HCT116 (cell line): ENCODE results near the gene TRIM67. TPM values are rescaled to one million over a fixed set of nuclear protein-coding genes. Genes with fewer than 3 reads are reported as not detected.

Experiments
- ATAC-seq: fragments of 200-7000 bp; cut with Tn5 transposase; 2 replicates; pipeline ENCODE4 v1.9.1; 2020; ENCODE audit warnings: mild to moderate bottlenecking, moderate library complexity
- BruUV-seq: library from RNA; stranded (reverse); fragments of 400-500 nt; replicated peaks from 2 replicates; lab custom pipeline; 2021; lab: Mats Ljungman, UMichigan
- CTCF ChIA-PET: fragments of 300-600 bp; sonication (Branson Sonifier 250); formaldehyde crosslinking; loops from one replicate; lab custom pipeline; 2021; ENCODE audit warnings: antibody characterized with exemption; lab: Charles Lee
- POLR2A ChIA-PET: fragments of 300-600, 350-600 bp; sonication (Branson Sonifier 250); formaldehyde crosslinking; loops from one replicate; lab custom pipeline; 2021; ENCODE audit warnings: antibody characterized with exemption; lab: Charles Lee
- RAD21 ChIA-PET, 2 experiments: fragments of 300-600 bp; sonication (Branson Sonifier 250); formaldehyde crosslinking; loops; one replicate each; lab custom pipeline; 2023; ENCODE audit warnings: low total read pairs in 2 of 2; ENCODE audit not compliant: uncharacterized antibody in 2 of 2, unreplicated experiment in 2 of 2, low non-redundant PET in 1 of 2; lab: Charles Lee
- DNase-seq: peaks from one replicate; pipeline ENCODE4 v3.0.0-alpha.2; 2010; ENCODE audit warnings: low read depth, low spot score
- H2AFZ ChIP-seq: fragments of 200-600 bp; shearing (Covaris generic), sonication (generic); 2 replicates; pipeline ENCODE4 v1.6.1; 2017; ENCODE audit warnings: low read depth, mixed run types, mixed read lengths, antibody characterized with exemption, low read length; ENCODE audit not compliant: poor library complexity, severe bottlenecking
- H3K27ac ChIP-seq: 2 replicates; pipeline ENCODE4 v1.5.1; 2012; ENCODE audit warnings: low read depth, low read length
- H3K27me3 ChIP-seq: fragments of 200-600 bp; sonication (generic); 2 replicates; pipeline ENCODE4 v1.6.1; 2016; ENCODE audit warnings: mixed run types, low read length, mixed read lengths; ENCODE audit not compliant: insufficient read depth
- H3K36me3 ChIP-seq, 2 experiments: fragments of 200-500 bp in 1 of 2; fragments of 200-600 bp in 1 of 2; sonication (Bioruptor generic) in 1 of 2; sonication (generic) in 1 of 2; 2 replicates each; pipeline versions ENCODE4 v1.5.1 to v1.6.1; 2014 to 2016; ENCODE audit warnings: low read length in 2 of 2, inconsistent platforms in 1 of 2, mixed read lengths in 1 of 2, mixed run types in 1 of 2; ENCODE audit not compliant: insufficient read depth in 2 of 2, control insufficient read depth in 1 of 2
- H3K4me1 ChIP-seq, 2 experiments: fragments of 200-600 bp in 1 of 2; sonication (generic) in 1 of 2; 2 replicates each; pipeline versions ENCODE4 v1.5.1 to v1.6.1; 2012 to 2017; ENCODE audit warnings: low read length in 2 of 2, inconsistent platforms in 1 of 2, mild to moderate bottlenecking in 1 of 2, mixed read lengths in 1 of 2, mixed run types in 1 of 2, moderate library complexity in 1 of 2; ENCODE audit not compliant: insufficient read depth in 2 of 2, control insufficient read depth in 1 of 2
- H3K4me2 ChIP-seq: fragments of 200-600 bp; sonication (generic); 2 replicates; pipeline ENCODE4 v1.6.1; 2017; ENCODE audit warnings: mixed run types, low read length, mixed read lengths
- H3K4me3 ChIP-seq, 2 experiments: fragments of 200-600 bp in 1 of 2; sonication (generic) in 1 of 2; replicated peaks in 1 of 2; 2 replicates each; pipeline ENCODE4 v1.5.1; 2011 to 2016; ENCODE audit warnings: low read length in 2 of 2, control low read depth in 1 of 2, low read depth in 1 of 2, mild to moderate bottlenecking in 1 of 2, mixed read lengths in 1 of 2, mixed run types in 1 of 2
- H3K79me2 ChIP-seq: fragments of 200-600 bp; sonication (generic); 2 replicates; pipeline ENCODE4 v1.6.1; 2017; ENCODE audit warnings: mild to moderate bottlenecking, mixed run types, low read length, moderate library complexity, mixed read lengths; ENCODE audit not compliant: insufficient read depth
- H3K9ac ChIP-seq: fragments of 200-600 bp; sonication (generic); 2 replicates; pipeline ENCODE4 v1.6.1; 2016; ENCODE audit warnings: low read length, mixed read lengths
- H3K9me2 ChIP-seq: fragments of 200-600 bp; sonication (generic), shearing (Covaris generic); 2 replicates; pipeline ENCODE4 v1.6.1; 2017; ENCODE audit warnings: mixed run types, mild to moderate bottlenecking, moderate library complexity; ENCODE audit not compliant: insufficient read depth
- H3K9me3 ChIP-seq, 2 experiments: fragments of 200-500 bp in 1 of 2; fragments of 200-600 bp in 1 of 2; sonication (Bioruptor generic) in 1 of 2; sonication (generic) in 1 of 2; 2 replicates each; pipeline ENCODE4 v1.6.1; 2014 to 2017; ENCODE audit warnings: low read length in 2 of 2, mixed read lengths in 2 of 2, inconsistent platforms in 1 of 2, low read depth in 1 of 2, mild to moderate bottlenecking in 1 of 2, mixed run types in 1 of 2, moderate library complexity in 1 of 2; ENCODE audit not compliant: control insufficient read depth in 1 of 2, insufficient read depth in 1 of 2
- H4K20me1 ChIP-seq: fragments of 200-600 bp; sonication (generic), shearing (Covaris generic); 2 replicates; pipeline ENCODE4 v1.6.1; 2017; ENCODE audit warnings: mixed run types, mild to moderate bottlenecking, moderate library complexity; ENCODE audit not compliant: insufficient read depth
- ATF3 ChIP-seq: IDR thresholded peaks from 2 replicates; pipeline ENCODE4 v1.6.1; 2012
- CBX3 ChIP-seq: IDR thresholded peaks from 2 replicates; pipeline ENCODE4 v1.6.1; 2012; ENCODE audit warnings: low read depth
- CEBPB ChIP-seq: IDR thresholded peaks from 2 replicates; pipeline ENCODE4 v1.6.1; 2012; ENCODE audit warnings: low read depth
- CTCF ChIP-seq, 3 experiments: fragments of 200-600 bp in 1 of 3; sonication (generic) in 1 of 3; IDR thresholded peaks in 2 of 3; conservative IDR thresholded peaks in 1 of 3; 2 replicates each; pipeline ENCODE4 v1.5.1; 2012 to 2017; ENCODE audit warnings: low read depth in 2 of 3, low read length in 2 of 3, antibody characterized with exemption in 1 of 3, borderline replicate concordance in 1 of 3, control low read depth in 1 of 3, mild to moderate bottlenecking in 1 of 3, mixed read lengths in 1 of 3, mixed run types in 1 of 3, moderate library complexity in 1 of 3; ENCODE audit not compliant: insufficient read depth in 1 of 3
- EGR1 ChIP-seq: IDR thresholded peaks from 2 replicates; pipeline ENCODE4 v1.6.1; 2012; ENCODE audit warnings: low read depth
- ELF1 ChIP-seq: IDR thresholded peaks from 2 replicates; pipeline ENCODE4 v1.6.1; 2012; ENCODE audit warnings: low read depth, borderline replicate concordance
- EZH2 ChIP-seq: fragments of 200-600 bp; sonication (generic); IDR thresholded peaks from 2 replicates; pipeline ENCODE4 v1.6.1; 2017; ENCODE audit warnings: antibody characterized with exemption, mixed run types
- EZH2phosphoT487 ChIP-seq: fragments of 200-600 bp; IDR thresholded peaks from 2 replicates; pipeline ENCODE4 v1.6.1; 2018; ENCODE audit warnings: antibody characterized with exemption, borderline replicate concordance
- MAX ChIP-seq: IDR thresholded peaks from 2 replicates; pipeline ENCODE4 v1.6.1; 2012
- POLR2A ChIP-seq: IDR thresholded peaks from 2 replicates; pipeline ENCODE4 v1.7.0; 2011; ENCODE audit warnings: borderline replicate concordance; ENCODE audit not compliant: insufficient read depth, insufficient read length; ENCODE audit errors: extremely low read depth
- POLR2AphosphoS5 ChIP-seq: IDR thresholded peaks from 2 replicates; pipeline ENCODE4 v1.6.1; 2011; ENCODE audit warnings: mild to moderate bottlenecking, low read depth, low read length, moderate library complexity
- RAD21 ChIP-seq: IDR thresholded peaks from 2 replicates; pipeline ENCODE4 v1.6.1; 2012; ENCODE audit warnings: low read depth, mild to moderate bottlenecking
- SIN3A ChIP-seq: IDR thresholded peaks from 2 replicates; pipeline ENCODE4 v1.6.1; 2012; ENCODE audit warnings: low read depth
- SRF ChIP-seq: IDR thresholded peaks from 2 replicates; pipeline ENCODE4 v1.6.1; 2012; ENCODE audit warnings: low read depth
- TCF7L2 ChIP-seq: IDR thresholded peaks from 2 replicates; pipeline ENCODE4 v1.7.0; 2011; ENCODE audit warnings: borderline replicate concordance, inconsistent platforms; ENCODE audit not compliant: insufficient read depth, insufficient read length; ENCODE audit errors: extremely low read depth
- YY1 ChIP-seq: IDR thresholded peaks from 2 replicates; pipeline ENCODE4 v1.6.1; 2011; ENCODE audit warnings: low read length, low read depth, moderate library complexity, mild to moderate bottlenecking; ENCODE audit not compliant: insufficient replicate concordance; ENCODE audit errors: extremely low read depth
- ZFX ChIP-seq: fragments of 450-650 bp; IDR thresholded peaks from 2 replicates; pipeline ENCODE4 v1.6.1; 2017
- ZNF274 ChIP-seq: fragments of 200-500 bp; sonication (Bioruptor generic); IDR thresholded peaks from 2 replicates; pipeline ENCODE4 v1.6.1; 2014; ENCODE audit warnings: mild to moderate bottlenecking, low read depth, low read length, inconsistent platforms
- intact Hi-C: fragments of 100-400 bp; cut with micrococcal nuclease; formaldehyde crosslinking; loops from 2 replicates; pipeline ENCODE4 v1.10.0; 2022
- total RNA-seq: library from RNA; stranded (reverse); gene quantifications from one replicate; pipeline ENCODE4 v1.2.1, GENCODE V29; 2021; ENCODE audit not compliant: unreplicated experiment

TRIM67 gene
- total RNA-seq, 1 experiment from 2014 or later: 0.02 TPM

GRCh38 chr1:231188768-231189167, 26.9 kb downstream of the TRIM67 start:
- Histone ChIP-seq H3K4me1 (0 out of 4 replicates have a peak, but pooled peaks cover 0 to 2% of the 10 kb centered on the region in 2 experiments), H3K4me2 (no peak overlapping the region), H3K27me3 (peaks cover 14% of the 10 kb centered on the region; the same call in 1 of the 2 replicates), H3K79me2 (no peaks in the 10 kb centered on the region), H3K4me3 (no peak overlapping the region), H4K20me1 (no peaks in the 10 kb centered on the region), H3K36me3 (no peaks in the 10 kb centered on the region), H3K9me3 (no peaks in the 10 kb centered on the region), H2AFZ (no peak overlapping the region), H3K9ac (no peak overlapping the region), H3K9me2 (no peaks in the 10 kb centered on the region), H3K27ac (no peak overlapping the region)
- ATAC-seq (no peak), DNase-seq (no peak)
- CTCF ChIA-PET: no interaction called here
- intact Hi-C loops: no loop called here
- RAD21 ChIA-PET: no interaction called here
- BruUV-seq: no TSS peak
- TF ChIP-seq EGR1: no peak
- TF ChIP-seq YY1: no peak
- no peak for TF ChIP-seq MAX
- TF ChIP-seq EZH2phosphoT487: no peak
- no peak for TF ChIP-seq ZFX
- no peak for TF ChIP-seq POLR2AphosphoS5
- no peak for TF ChIP-seq ZNF274
- TF ChIP-seq POLR2A: no peak
- no peak for TF ChIP-seq RAD21
- no peak for TF ChIP-seq ATF3
- no peak for TF ChIP-seq CTCF (IDR thresholded peaks at IDR 0.05 in 2 of 3, conservative IDR thresholded peaks at IDR 0.05 in 1 of 3; ENCODE audit: borderline replicate concordance in 1 of 3, insufficient read depth in 1 of 3, low read depth in 2 of 3, low read length in 2 of 3)
- no peak for TF ChIP-seq CEBPB
- no peak for TF ChIP-seq TCF7L2
- TF ChIP-seq ELF1: no peak
- TF ChIP-seq SIN3A: no peak
- no peak for TF ChIP-seq CBX3
- TF ChIP-seq SRF: no peak
- no peak for TF ChIP-seq EZH2
- POLR2A ChIA-PET: no interaction called here
